CD14-positive monocyte (primary cell): ENCODE measurements around the gene PTPRD. TPM values are rescaled to one million over a fixed set of nuclear protein-coding genes. Genes with fewer than 3 reads are reported as not detected.

Experiments
- DNase-seq, 3 donors: peaks; one replicate each; pipeline ENCODE4 v3.0.0-alpha.2; 2011 to 2022
- H2AFZ ChIP-seq: 2 replicates; pipeline ENCODE4 v1.6.0; 2012; ENCODE audit warnings: mild to moderate bottlenecking, low read depth, low read length, inconsistent platforms; ENCODE audit not compliant: insufficient read depth, poor library complexity, severe bottlenecking
- H3K27ac ChIP-seq, 2 donors: 1 replicate in 1 of 2; 2 replicates in 1 of 2; pipeline ENCODE4 v1.5.1; 2012 to 2013; ENCODE audit warnings: low read length in 2 of 2, control low read depth in 1 of 2, inconsistent platforms in 1 of 2, low read depth in 1 of 2, mild to moderate bottlenecking in 1 of 2
- H3K27me3 ChIP-seq, 2 donors: one replicate each; pipeline versions ENCODE4 v1.6.0 to v1.6.1; 2011 to 2013; ENCODE audit warnings: low read length in 2 of 2; ENCODE audit not compliant: control insufficient read depth in 2 of 2, insufficient read depth in 2 of 2
- H3K36me3 ChIP-seq, 2 donors: replicated peaks in 1 of 2; 1 replicate in 1 of 2; 2 replicates in 1 of 2; pipeline versions ENCODE4 v1.5.1 to v1.6.1; 2012 to 2013; ENCODE audit warnings: low read length in 2 of 2, control low read depth in 1 of 2, inconsistent platforms in 1 of 2, mild to moderate bottlenecking in 1 of 2; ENCODE audit not compliant: insufficient read depth in 2 of 2, control insufficient read depth in 1 of 2
- H3K4me1 ChIP-seq, 2 donors: 1 replicate in 1 of 2; 2 replicates in 1 of 2; pipeline versions ENCODE4 v1.5.1 to v1.6.1; 2012 to 2013; ENCODE audit warnings: low read length in 2 of 2, control low read depth in 1 of 2, inconsistent platforms in 1 of 2, mild to moderate bottlenecking in 1 of 2, moderate library complexity in 1 of 2; ENCODE audit not compliant: insufficient read depth in 2 of 2, control insufficient read depth in 1 of 2
- H3K4me2 ChIP-seq: replicated peaks from 2 replicates; pipeline ENCODE3; 2012; ENCODE audit warnings: low read length, moderate library complexity, mild to moderate bottlenecking; ENCODE audit not compliant: poor library complexity, severe bottlenecking; ENCODE audit errors: extremely low read depth
- H3K4me3 ChIP-seq, 3 experiments: fragments of 200-600 bp in 1 of 3; sonication (generic) in 1 of 3; replicated peaks in 1 of 3; 1 replicate in 2 of 3; 2 replicates in 1 of 3; pipeline ENCODE4 v1.5.1; 2011 to 2013; ENCODE audit warnings: low read length in 3 of 3, mild to moderate bottlenecking in 3 of 3, control low read depth in 2 of 3, low read depth in 2 of 3, inconsistent platforms in 1 of 3, moderate library complexity in 1 of 3
- H3K79me2 ChIP-seq: 2 replicates; pipeline ENCODE4 v1.6.0; 2012; ENCODE audit warnings: mild to moderate bottlenecking, control low read depth, inconsistent platforms, low read length, moderate library complexity; ENCODE audit not compliant: insufficient read depth
- H3K9ac ChIP-seq: 2 replicates; pipeline ENCODE4 v1.6.0; 2017; ENCODE audit warnings: low read length, mild to moderate bottlenecking; ENCODE audit not compliant: insufficient read depth, poor library complexity, severe bottlenecking
- H3K9me3 ChIP-seq, 2 donors: replicated peaks in 1 of 2; 1 replicate in 1 of 2; 2 replicates in 1 of 2; pipeline versions ENCODE4 v1.5.1 to v1.6.1; 2012 to 2013; ENCODE audit warnings: low read length in 2 of 2, control low read depth in 1 of 2; ENCODE audit not compliant: control insufficient read depth in 1 of 2, insufficient read depth in 1 of 2
- H4K20me1 ChIP-seq: 2 replicates; pipeline ENCODE4 v1.6.0; 2012; ENCODE audit warnings: mild to moderate bottlenecking, low read length, control low read depth, moderate library complexity; ENCODE audit not compliant: insufficient read depth
- H3K27ac Mint-ChIP-seq, 7 donors: one replicate each; pipeline ENCODE4 v1.8.0; 2020; ENCODE audit warnings: mild to moderate bottlenecking in 7 of 7, mixed read lengths in 7 of 7, moderate library complexity in 6 of 7, inconsistent platforms in 2 of 7
- H3K27me3 Mint-ChIP-seq, 3 donors: one replicate each; pipeline ENCODE4 v1.8.0; 2021 to 2022; ENCODE audit warnings: low read depth in 3 of 3, mild to moderate bottlenecking in 3 of 3, mixed read lengths in 3 of 3, moderate library complexity in 3 of 3, inconsistent platforms in 1 of 3
- H3K36me3 Mint-ChIP-seq, 2 donors: one replicate each; pipeline ENCODE4 v1.8.0; 2020; ENCODE audit warnings: mixed read lengths in 2 of 2, inconsistent platforms in 1 of 2, mild to moderate bottlenecking in 1 of 2
- H3K4me1 Mint-ChIP-seq: one replicate; pipeline ENCODE4 v1.8.0; 2020; ENCODE audit warnings: mild to moderate bottlenecking, mixed read lengths
- H3K4me3 Mint-ChIP-seq, 2 donors: one replicate each; pipeline ENCODE4 v1.8.0; 2020; ENCODE audit warnings: mild to moderate bottlenecking in 2 of 2, mixed read lengths in 2 of 2, moderate library complexity in 1 of 2
- H3K9me3 Mint-ChIP-seq, 7 donors: one replicate each; pipeline ENCODE4 v1.8.0; 2020 to 2022; ENCODE audit warnings: mixed read lengths in 7 of 7, mild to moderate bottlenecking in 6 of 7, moderate library complexity in 6 of 7, inconsistent platforms in 2 of 7
- WGBS: methylation state at CpG from one replicate; pipeline ENCODE4 v1.1.5; 2013; ENCODE audit warnings: missing lambda C conversion rate; ENCODE audit not compliant: insufficient coverage; 5-methylcytosine and 5-hydroxymethylcytosine counted together
- intact Hi-C, 2 donors: fragments of 100-400 bp; cut with micrococcal nuclease; formaldehyde crosslinking; loops; one replicate each; pipeline versions ENCODE4 v1.15.0 to v1.15.1; 2023
- polyA plus RNA-seq, 3 donors: library from polyadenylated mRNA; depleted of rRNA in 1 of 3; unstranded in 2 of 3; stranded (reverse) in 1 of 3; fragments of 300-500 nt in 2 of 3; fragments of >200 nt in 1 of 3; fragmentation: Illumina TruSeq in 2 of 3; gene quantifications; 1 replicate in 2 of 3; 2 replicates in 1 of 3; pipeline ENCODE4 v1.2.3, GENCODE V29; 2012 to 2021
- TF ChIP-seq, protein P1 (sequence below): fragments of 200-600 bp; IDR thresholded peaks from one replicate; pipeline ENCODE4 v1.8.0; 2022; ENCODE audit warnings: antibody characterized with exemption, mild to moderate bottlenecking

Gene PTPRD
- polyA plus RNA-seq, 3 donors, result not detected

- H3K36me3 ChIP-seq, result no peaks in the 10 kb centered on the region
- H3K79me2 ChIP-seq, result no peaks in the 10 kb centered on the region
- H3K4me1 ChIP-seq, result no peaks in the 10 kb centered on the region
- peaks cover 0 to 3% of the 10 kb centered on the region in 2 donors for H3K9me3 ChIP-seq
- no peaks in the 10 kb centered on the region for H3K27me3 Mint-ChIP-seq
- H3K4me2 ChIP-seq, result no peak overlapping the region
- H3K27ac Mint-ChIP-seq, result no peak overlapping the region
- no peak overlapping the region for H3K4me3 ChIP-seq
- no peaks in the 10 kb centered on the region for H3K4me1 Mint-ChIP-seq
- intact Hi-C loops, result no loop called here
- H3K9me3 Mint-ChIP-seq, result peaks cover 0 to 4% (median 0%) of the 10 kb centered on the region in 7 donors
- no peak overlapping the region for H2AFZ ChIP-seq
- TF ChIP-seq, protein P1, sequence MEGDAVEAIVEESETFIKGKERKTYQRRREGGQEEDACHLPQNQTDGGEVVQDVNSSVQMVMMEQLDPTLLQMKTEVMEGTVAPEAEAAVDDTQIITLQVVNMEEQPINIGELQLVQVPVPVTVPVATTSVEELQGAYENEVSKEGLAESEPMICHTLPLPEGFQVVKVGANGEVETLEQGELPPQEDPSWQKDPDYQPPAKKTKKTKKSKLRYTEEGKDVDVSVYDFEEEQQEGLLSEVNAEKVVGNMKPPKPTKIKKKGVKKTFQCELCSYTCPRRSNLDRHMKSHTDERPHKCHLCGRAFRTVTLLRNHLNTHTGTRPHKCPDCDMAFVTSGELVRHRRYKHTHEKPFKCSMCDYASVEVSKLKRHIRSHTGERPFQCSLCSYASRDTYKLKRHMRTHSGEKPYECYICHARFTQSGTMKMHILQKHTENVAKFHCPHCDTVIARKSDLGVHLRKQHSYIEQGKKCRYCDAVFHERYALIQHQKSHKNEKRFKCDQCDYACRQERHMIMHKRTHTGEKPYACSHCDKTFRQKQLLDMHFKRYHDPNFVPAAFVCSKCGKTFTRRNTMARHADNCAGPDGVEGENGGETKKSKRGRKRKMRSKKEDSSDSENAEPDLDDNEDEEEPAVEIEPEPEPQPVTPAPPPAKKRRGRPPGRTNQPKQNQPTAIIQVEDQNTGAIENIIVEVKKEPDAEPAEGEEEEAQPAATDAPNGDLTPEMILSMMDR, result no peak
- H3K27ac ChIP-seq, result no peak overlapping the region
- H3K27me3 ChIP-seq, result no peaks in the 10 kb centered on the region
- no peak overlapping the region for H3K4me3 Mint-ChIP-seq
- H4K20me1 ChIP-seq, result no peaks in the 10 kb centered on the region
- WGBS, result no CpG with 5 or more reads among the region's 1 CpG
- DNase-seq, result no peak
- no peak overlapping the region for H3K9ac ChIP-seq
- no peaks in the 10 kb centered on the region for H3K36me3 Mint-ChIP-seq
These were observed 1666.3 kb downstream of the PTPRD start for GRCh38 chr9:8946461-8946860.

DNA sequence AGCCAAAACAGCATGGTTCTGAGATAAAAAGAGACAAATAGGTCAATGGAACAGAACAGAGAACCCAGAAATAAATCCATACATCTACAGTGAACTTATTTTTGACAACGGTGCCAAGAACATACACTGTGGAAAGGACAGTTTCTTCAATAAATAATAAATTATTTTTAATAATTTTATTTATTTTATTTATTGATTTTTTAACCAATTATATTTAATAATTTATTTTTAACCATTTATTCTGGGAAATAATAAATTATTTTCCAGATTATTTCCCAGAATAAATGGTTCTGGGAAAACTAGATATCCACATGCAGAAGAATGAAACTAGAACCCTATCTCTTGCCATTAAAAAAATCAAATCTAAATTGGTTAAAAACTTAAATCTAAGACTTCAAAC lies 1669.4 kb downstream of the PTPRD start:
- Mint-ChIP-seq H3K36me3 (no peaks in the 10 kb centered on the region), H3K4me1 (no peaks in the 10 kb centered on the region), H3K27me3 (peaks cover 0 to 2% (median 0%) of the 10 kb centered on the region in 3 donors), H3K27ac (no peak overlapping the region), H3K9me3 (peaks cover 0 to 7% (median 0%) of the 10 kb centered on the region in 7 donors), H3K4me3 (no peak overlapping the region)
- Histone ChIP-seq H3K9ac (no peak overlapping the region), H4K20me1 (no peaks in the 10 kb centered on the region), H3K27me3 (no peaks in the 10 kb centered on the region), H3K27ac (no peak overlapping the region), H3K36me3 (no peaks in the 10 kb centered on the region), H3K4me3 (no peak overlapping the region), H3K9me3 (peaks cover 0 to 3% of the 10 kb centered on the region in 2 donors), H3K4me1 (no peaks in the 10 kb centered on the region), H3K4me2 (no peak overlapping the region), H3K79me2 (no peaks in the 10 kb centered on the region), H2AFZ (no peak overlapping the region)
- WGBS, result no CpG with 5 or more reads among the region's 1 CpG
- intact Hi-C loops, result no loop called here
- no peak for DNase-seq
- TF ChIP-seq, protein P1, result no peak
